GM12892 (cell line): ENCODE measurements around the gene RCCD1.
A peak's percentile ranks its signal among the peaks of the same experiment; 100 is the strongest.

Source experiments
- DNase-seq: peaks from one replicate; pipeline ENCODE4 v3.0.0; 2011; ENCODE audit not compliant: insufficient read length
- FAIRE-seq: peaks from 2 replicates; lab custom pipeline; 2011; peaks lifted over from hg19 to GRCh38; lab: Jason Lieb, UNC
- POLR2A ChIP-seq: IDR thresholded peaks from 2 replicates; pipeline ENCODE4 v1.6.1; 2011; ENCODE audit warnings: low read depth, low read length, control low read depth
- POLR2AphosphoS5 ChIP-seq: IDR thresholded peaks from 2 replicates; pipeline ENCODE4 v1.6.1; 2011; ENCODE audit warnings: low read depth, low read length, control low read depth
- TAF1 ChIP-seq: IDR thresholded peaks from 2 replicates; pipeline ENCODE4 v1.6.1; 2011; ENCODE audit warnings: low read depth, mild to moderate bottlenecking, control low read depth, low read length, borderline replicate concordance

Gene RCCD1

DNA sequence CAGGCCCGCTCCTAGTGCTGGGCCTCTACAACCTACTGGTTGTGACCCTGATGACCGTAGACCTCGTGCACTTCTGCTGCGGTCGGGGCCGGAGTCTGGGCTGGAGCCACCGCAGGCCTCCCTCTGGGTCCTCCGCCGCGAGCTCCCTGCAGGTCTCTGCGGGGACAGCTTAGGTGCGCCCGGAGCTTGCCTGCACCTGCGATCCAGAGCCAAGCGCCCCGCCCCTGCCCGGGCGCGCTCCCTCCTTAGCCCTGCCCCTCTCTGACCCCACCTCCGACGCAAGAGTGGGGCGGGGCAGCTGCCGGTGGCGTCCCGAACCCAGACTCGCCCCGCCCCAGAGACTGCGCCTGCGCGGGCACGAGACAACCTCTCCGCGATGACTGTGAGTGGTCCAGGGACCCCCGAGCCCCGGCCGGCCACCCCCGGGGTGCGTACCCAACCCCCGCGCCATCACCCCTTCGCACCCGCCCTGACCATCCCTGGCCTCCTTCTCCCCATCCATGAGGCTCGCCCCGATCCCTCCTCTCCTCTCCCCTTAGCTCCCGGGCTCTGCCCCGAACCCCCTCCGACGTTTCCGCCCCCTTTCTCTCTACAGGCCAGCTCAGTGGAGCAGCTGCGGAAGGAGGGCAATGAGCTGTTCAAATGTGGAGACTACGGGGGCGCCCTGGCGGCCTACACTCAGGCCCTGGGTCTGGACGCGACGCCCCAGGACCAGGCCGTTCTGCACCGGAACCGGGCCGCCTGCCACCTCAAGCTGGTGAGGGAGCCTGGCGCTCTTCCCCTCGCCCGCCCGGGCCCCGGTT lies 19.5 kb upstream of the RCCD1 start, which contains the start of gene UNC45A:
Gene UNC45A, plus strand, starts transcription at position 337 of the 803 bp plus-strand sequence. Its CDS starts 40 bp downstream, at position 377.
- DNase-seq, result peak; percentile 96
- FAIRE-seq, result peak; percentile 90

GRCh38 chr15:90936823-90937222 lies 17.9 kb upstream of the RCCD1 start:
- TF ChIP-seq TAF1 (no peak), POLR2A (no peak), POLR2AphosphoS5 (no peak)
- DNase-seq, result no peak
- FAIRE-seq, result no peak

More for the DNA sequence above, 19.5 kb upstream of the RCCD1 start, which contains the start of gene UNC45A:
- TF ChIP-seq POLR2A (peak; percentile 9; the same call in 1 of the 2 replicates), TAF1 (0 out of 2 replicates have a peak, but pooled peaks have one; percentile 36), POLR2AphosphoS5 (no peak)

GRCh38 chr15:90938261-90938660 lies 16.4 kb upstream of the RCCD1 start:
- TF ChIP-seq POLR2A, result no peak
- no peak for TF ChIP-seq TAF1
- TF ChIP-seq POLR2AphosphoS5, result no peak
- no peak for FAIRE-seq

DNA sequence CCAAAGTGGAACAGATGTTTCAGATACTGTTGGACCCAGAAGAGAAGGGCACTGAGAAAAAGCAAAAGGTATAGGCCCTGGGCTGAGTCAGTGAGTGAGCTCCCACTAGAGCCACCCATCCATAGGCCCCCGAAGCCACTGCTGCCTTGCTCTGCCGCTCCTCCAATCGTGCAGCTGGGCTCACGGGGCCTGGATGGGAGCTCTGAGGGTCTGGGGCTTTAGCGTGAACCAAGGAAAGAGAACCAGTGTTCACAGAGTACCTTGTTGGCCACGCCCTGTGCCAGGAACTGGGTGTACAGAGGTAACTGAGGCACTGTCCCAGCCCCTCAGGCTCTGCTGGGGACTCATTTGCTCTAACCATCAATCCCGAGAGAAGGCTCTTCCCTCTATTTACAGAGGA lies 14.9 kb upstream of the RCCD1 start:
- TF ChIP-seq POLR2AphosphoS5, result no peak
- TF ChIP-seq TAF1, result no peak
- no peak for TF ChIP-seq POLR2A
- DNase-seq (no peak), FAIRE-seq (no peak)

More at GRCh38 chr15:90938261-90938660, 16.4 kb upstream of the RCCD1 start:
- DNase-seq, result no peak

DNA sequence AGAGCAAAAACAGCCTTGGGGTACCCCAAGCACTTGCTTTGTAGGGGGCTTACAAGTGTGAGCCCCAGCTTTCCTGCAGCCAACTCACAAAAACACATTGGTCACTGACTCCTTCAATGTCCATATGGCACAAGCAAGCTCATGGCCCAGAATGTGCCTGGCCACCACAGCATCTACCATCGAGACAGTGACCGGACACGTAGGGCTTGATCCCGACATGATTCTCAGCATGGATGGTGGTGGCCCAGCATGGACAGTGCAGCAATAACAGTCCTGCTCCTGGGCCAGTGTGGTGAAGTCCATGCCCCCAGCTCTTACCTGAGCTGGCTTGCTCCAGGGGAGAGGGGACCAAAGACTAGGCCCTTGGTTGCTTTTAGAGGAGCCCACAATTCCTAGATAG lies 13.6 kb upstream of the RCCD1 start:
- FAIRE-seq (no peak), DNase-seq (no peak)

DNA sequence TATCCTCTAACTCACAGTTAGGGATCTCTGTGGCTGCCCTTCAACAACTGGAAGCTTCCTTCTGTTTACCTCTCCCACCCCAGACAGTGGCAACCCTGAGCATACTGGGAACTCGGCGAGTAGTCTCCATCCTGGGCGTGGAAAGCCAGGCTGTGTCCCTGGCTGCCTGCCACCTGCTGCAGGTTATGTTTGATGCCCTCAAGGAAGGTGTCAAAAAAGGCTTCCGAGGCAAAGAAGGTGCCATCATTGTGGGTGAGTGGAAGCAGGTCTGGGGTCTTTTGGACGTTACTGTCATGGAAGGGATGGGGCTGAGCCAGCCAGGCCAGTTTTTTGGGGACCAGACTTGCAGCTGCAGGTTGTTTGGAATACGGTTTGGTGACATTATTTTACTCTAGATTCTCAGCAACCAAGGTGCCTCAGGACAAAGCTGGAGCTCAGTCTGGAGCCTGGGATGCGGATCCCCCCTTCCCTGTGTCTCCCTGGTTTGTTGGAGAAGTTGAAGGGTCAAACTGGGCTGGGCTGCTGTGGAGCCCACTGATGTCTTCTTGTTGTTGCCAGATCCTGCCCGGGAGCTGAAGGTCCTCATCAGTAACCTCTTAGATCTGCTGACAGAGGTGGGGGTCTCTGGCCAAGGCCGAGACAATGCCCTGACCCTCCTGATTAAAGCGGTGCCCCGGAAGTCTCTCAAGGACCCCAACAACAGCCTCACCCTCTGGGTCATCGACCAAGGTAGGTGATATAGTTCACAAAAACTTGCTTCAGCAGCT lies 12.1 kb upstream of the RCCD1 start:
- TF ChIP-seq POLR2A (no peak), TAF1 (no peak), POLR2AphosphoS5 (no peak)
- FAIRE-seq (no peak), DNase-seq (no peak)

More for the DNA sequence above, 13.6 kb upstream of the RCCD1 start:
- TF ChIP-seq TAF1, result no peak
- TF ChIP-seq POLR2AphosphoS5, result no peak
- no peak for TF ChIP-seq POLR2A

DNA sequence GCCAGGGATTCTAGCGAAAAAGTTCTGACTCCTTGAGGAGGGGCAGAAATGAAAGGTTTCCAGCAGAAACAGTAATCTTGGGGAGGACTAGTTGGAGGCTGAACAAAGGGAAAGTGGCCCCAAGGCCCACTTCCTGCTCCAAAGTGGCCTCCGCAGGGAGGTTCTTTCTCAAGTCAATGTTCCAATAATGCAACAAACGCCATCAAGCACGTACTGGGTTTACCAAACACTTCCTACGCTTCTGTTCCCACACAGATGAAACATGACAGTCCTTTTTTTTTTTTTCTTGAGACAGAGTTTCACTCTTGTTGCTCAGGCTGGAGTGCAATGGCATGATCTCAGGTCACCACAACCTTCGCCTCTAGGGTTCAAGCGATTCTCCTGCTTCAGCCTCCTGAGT lies 9.6 kb upstream of the RCCD1 start:
- FAIRE-seq, result no peak
- TF ChIP-seq POLR2A (no peak), TAF1 (no peak), POLR2AphosphoS5 (no peak)
- DNase-seq, result no peak

DNA sequence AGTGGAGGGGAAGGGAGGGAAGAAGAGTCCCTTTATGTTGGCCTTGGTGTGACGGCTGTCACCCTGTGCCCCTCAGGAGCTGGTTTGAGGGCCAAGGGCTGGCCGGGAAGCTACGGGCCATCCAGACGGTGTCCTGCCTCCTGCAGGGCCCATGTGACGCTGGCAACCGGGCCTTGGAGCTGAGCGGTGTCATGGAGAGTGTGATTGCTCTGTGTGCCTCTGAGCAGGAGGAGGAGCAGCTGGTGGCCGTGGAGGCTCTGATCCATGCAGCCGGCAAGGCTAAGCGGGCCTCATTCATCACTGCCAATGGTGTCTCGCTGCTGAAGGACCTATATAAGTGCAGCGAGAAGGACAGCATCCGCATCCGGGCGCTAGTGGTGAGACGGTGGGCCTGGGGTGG lies 8.1 kb upstream of the RCCD1 start:
- FAIRE-seq (no peak), DNase-seq (no peak)
- TF ChIP-seq POLR2A (no peak), TAF1 (no peak)

GRCh38 chr15:90946941-90947576 lies 7.6 kb upstream of the RCCD1 start:
- DNase-seq, result no peak
- TF ChIP-seq POLR2A (no peak), POLR2AphosphoS5 (no peak), TAF1 (no peak)
- FAIRE-seq, result no peak

- no peak for FAIRE-seq
- no peak for DNase-seq
- TF ChIP-seq POLR2A (no peak), TAF1 (no peak), POLR2AphosphoS5 (no peak)
These were observed 6.9 kb upstream of the RCCD1 start for GRCh38 chr15:90947577-90948357.

- DNase-seq (no peak), FAIRE-seq (no peak)
- TF ChIP-seq TAF1 (no peak), POLR2AphosphoS5 (no peak), POLR2A (no peak)
These were observed 6.2 kb upstream of the RCCD1 start for GRCh38 chr15:90948506-90948905.
